ENCODE data around the gene NME8. TPM values are rescaled to one million over a fixed set of nuclear protein-coding genes. Genes with fewer than 3 reads are reported as not detected.
A peak's percentile ranks its signal among the peaks of the same experiment; 100 is the strongest.

NME8 gene
- polyA plus RNA-seq, 2 of the 4 experiments (the other 2 are of a cell fraction): not detected

DNA sequence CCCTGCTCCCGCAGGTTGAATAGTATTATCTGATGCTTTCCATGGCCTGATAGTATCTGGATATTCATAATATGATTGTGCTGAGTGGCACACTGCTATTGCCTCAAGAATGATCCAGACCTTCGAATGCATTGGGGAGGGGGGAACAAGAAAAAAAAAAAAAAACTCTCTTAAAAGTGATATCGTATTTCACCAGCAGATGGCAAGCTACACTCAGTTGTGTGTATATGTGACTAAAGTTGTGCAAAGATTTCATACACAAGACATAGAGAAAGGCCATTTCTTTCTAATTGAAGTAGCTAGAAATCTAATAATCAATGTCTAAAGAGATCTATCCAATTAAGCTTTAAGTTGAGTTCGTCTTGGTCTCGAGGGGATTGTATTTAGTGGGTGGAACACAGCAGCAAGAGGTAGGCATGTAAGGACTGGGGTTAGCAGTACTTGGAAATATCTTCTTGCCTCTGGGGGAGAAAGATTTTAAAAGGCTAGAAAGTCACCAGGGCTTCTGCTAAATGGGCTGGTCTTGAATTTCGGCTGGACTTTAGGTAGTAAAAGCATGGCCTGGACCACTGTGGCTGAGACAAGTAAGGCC lies 52.9 kb downstream of the NME8 start (continued):
- TF ChIP-seq, protein P1, sequence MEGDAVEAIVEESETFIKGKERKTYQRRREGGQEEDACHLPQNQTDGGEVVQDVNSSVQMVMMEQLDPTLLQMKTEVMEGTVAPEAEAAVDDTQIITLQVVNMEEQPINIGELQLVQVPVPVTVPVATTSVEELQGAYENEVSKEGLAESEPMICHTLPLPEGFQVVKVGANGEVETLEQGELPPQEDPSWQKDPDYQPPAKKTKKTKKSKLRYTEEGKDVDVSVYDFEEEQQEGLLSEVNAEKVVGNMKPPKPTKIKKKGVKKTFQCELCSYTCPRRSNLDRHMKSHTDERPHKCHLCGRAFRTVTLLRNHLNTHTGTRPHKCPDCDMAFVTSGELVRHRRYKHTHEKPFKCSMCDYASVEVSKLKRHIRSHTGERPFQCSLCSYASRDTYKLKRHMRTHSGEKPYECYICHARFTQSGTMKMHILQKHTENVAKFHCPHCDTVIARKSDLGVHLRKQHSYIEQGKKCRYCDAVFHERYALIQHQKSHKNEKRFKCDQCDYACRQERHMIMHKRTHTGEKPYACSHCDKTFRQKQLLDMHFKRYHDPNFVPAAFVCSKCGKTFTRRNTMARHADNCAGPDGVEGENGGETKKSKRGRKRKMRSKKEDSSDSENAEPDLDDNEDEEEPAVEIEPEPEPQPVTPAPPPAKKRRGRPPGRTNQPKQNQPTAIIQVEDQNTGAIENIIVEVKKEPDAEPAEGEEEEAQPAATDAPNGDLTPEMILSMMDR (IDR thresholded peaks at IDR 0.05): peak; percentile 88
- TF ChIP-seq, protein P2, sequence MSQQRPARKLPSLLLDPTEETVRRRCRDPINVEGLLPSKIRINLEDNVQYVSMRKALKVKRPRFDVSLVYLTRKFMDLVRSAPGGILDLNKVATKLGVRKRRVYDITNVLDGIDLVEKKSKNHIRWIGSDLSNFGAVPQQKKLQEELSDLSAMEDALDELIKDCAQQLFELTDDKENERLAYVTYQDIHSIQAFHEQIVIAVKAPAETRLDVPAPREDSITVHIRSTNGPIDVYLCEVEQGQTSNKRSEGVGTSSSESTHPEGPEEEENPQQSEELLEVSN (IDR thresholded peaks at IDR 0.05; ENCODE audit: borderline replicate concordance, low read depth): no peak
- TF ChIP-seq CHD2 (IDR thresholded peaks at IDR 0.05; ENCODE audit: low read length, partially characterized antibody): no peak
- TF ChIP-seq KDM5A (IDR thresholded peaks at IDR 0.05): peak; percentile 35; the same call in 1 of the 2 replicates
- TF ChIP-seq, protein P3, sequence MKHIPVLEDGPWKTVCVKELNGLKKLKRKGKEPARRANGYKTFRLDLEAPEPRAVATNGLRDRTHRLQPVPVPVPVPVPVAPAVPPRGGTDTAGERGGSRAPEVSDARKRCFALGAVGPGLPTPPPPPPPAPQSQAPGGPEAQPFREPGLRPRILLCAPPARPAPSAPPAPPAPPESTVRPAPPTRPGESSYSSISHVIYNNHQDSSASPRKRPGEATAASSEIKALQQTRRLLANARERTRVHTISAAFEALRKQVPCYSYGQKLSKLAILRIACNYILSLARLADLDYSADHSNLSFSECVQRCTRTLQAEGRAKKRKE (CRISPR knock-in tag; IDR thresholded peaks at IDR 0.05; ENCODE audit: low read depth): no peak
- TF ChIP-seq ZSCAN20 (CRISPR knock-in tag; IDR thresholded peaks at IDR 0.05): no peak

DNA sequence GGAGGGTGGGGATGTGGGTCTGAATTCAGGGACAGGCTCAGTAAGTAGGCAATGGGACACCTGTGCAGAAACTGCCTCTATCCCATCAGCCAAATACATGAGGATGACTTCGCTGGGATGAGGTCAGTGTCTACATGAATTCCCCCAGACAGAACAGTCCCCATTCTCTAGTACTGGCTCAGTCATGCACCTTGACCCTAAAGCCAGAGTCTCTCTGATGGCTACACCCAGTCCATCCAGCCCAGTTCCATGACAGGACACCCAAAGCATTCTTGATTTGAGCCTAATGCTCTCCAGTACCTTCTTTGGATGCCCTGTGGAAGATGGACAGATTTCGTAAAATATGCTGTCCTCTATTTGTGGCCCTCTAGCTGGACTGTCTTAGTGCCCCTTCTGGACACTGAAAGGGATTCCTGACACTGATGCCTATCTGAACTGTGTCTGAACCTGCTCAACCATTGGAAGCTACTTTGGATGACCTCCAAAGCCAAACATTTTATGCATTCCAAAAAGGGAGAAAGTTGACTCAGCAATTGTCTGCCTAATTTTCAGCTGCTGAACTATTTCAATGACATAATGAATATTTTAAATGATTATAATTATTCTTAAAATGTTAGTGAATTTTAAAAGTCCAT lies 53.6 kb downstream of the NME8 start:
- WGBS (ENCODE audit: missing lambda C conversion rate): 5% methylated on average over 2 of the region's 2 CpGs
- Histone ChIP-seq H3K27ac (peak overlapping the region; percentile 87 to 96), H3K4me2 (peak overlapping the region; percentile 89), H3K9me3 (no peaks in the 10 kb centered on the region), H3K4me3 (no peak overlapping the region), H3K4me1 (peaks cover 49% of the 10 kb centered on the region)
- ChIA-PET POLR2A (interaction anchor here (0.5 to 2.0 kb wide), 4 partner anchors 14 to 409 kb away, joined by 3 to 11 read pairs (median 6); partner anchors contain the start of genes EPDR1, SFRP4 and STARD3NL), CTCF (interaction anchor here (0.6 to 11.8 kb wide), 35 partner anchors 11 to 475 kb away, joined by 3 to 159 read pairs (median 4); partner anchors contain the start of genes EPDR1 and SFRP4)
- ATAC-seq (peak; percentile 72 to 87), FAIRE-seq (peak; percentile 88), DNase-seq (ENCODE audit: low read depth in 1 of 2, low spot score in 1 of 2) (peak in 1 of 2 experiments; percentile 82)
- TF ChIP-seq ZC3H11A (IDR thresholded peaks at IDR 0.05) (no peak), FOXS1 (CRISPR knock-in tag; IDR thresholded peaks at IDR 0.05) (no peak), SREBF2 (IDR thresholded peaks at IDR 0.05) (no peak), POLR2AphosphoS2 (conservative IDR thresholded peaks at IDR 0.05; ENCODE audit: low read length) (no peak), CBX8 (IDR thresholded peaks at IDR 0.05) (no peak), CHD4 (IDR thresholded peaks at IDR 0.05; ENCODE audit: borderline replicate concordance) (no peak), KDM1A (IDR thresholded peaks at IDR 0.05; ENCODE audit: low read depth) (no peak), KDM5A (IDR thresholded peaks at IDR 0.05) (no peak), RFX5 (IDR thresholded peaks at IDR 0.05) (no peak), RCOR1 (IDR thresholded peaks at IDR 0.05; ENCODE audit: low read depth, low read length) (no peak), SMC3 (IDR thresholded peaks at IDR 0.05) (no peak), FOSB (CRISPR knock-in tag; IDR thresholded peaks at IDR 0.05) (no peak), RARB (CRISPR knock-in tag; IDR thresholded peaks at IDR 0.05) (peak; percentile 97), RAD21 (conservative IDR thresholded peaks at IDR 0.05 in 1 of 2, IDR thresholded peaks at IDR 0.05 in 1 of 2) (no peak; a peak in 1 of 5 replicates), ZNF302 (CRISPR knock-in tag; IDR thresholded peaks at IDR 0.05) (no peak), FOSL2 (IDR thresholded peaks at IDR 0.05) (0 out of 2 replicates have a peak, but pooled peaks have one; percentile 14), FOSL2 (CRISPR knock-in tag; IDR thresholded peaks at IDR 0.05) (peak; percentile 80), CHD2 (IDR thresholded peaks at IDR 0.05; ENCODE audit: low read length, partially characterized antibody) (no peak), HEYL (CRISPR knock-in tag; IDR thresholded peaks at IDR 0.05) (no peak), HOXA7 (CRISPR knock-in tag; IDR thresholded peaks at IDR 0.05) (no peak), ZSCAN20 (CRISPR knock-in tag; IDR thresholded peaks at IDR 0.05) (no peak), MYC (IDR thresholded peaks at IDR 0.05; ENCODE audit: borderline replicate concordance, low read length) (no peak), NFE2L2 (conservative IDR thresholded peaks at IDR 0.05; ENCODE audit: low read length) (peak; percentile 97), JUN (IDR thresholded peaks at IDR 0.05) (0 out of 5 replicates have a peak, but pooled peaks of 1 of the 2 experiments have one; percentile 18)
- TF ChIP-seq, protein P4, sequence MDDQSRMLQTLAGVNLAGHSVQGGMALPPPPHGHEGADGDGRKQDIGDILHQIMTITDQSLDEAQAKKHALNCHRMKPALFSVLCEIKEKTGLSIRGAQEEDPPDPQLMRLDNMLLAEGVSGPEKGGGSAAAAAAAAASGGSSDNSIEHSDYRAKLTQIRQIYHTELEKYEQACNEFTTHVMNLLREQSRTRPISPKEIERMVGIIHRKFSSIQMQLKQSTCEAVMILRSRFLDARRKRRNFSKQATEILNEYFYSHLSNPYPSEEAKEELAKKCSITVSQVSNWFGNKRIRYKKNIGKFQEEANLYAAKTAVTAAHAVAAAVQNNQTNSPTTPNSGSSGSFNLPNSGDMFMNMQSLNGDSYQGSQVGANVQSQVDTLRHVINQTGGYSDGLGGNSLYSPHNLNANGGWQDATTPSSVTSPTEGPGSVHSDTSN (IDR thresholded peaks at IDR 0.05): no peak
- TF ChIP-seq, protein P5, sequence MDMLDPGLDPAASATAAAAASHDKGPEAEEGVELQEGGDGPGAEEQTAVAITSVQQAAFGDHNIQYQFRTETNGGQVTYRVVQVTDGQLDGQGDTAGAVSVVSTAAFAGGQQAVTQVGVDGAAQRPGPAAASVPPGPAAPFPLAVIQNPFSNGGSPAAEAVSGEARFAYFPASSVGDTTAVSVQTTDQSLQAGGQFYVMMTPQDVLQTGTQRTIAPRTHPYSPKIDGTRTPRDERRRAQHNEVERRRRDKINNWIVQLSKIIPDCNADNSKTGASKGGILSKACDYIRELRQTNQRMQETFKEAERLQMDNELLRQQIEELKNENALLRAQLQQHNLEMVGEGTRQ (IDR thresholded peaks at IDR 0.05): no peak
- TF ChIP-seq, protein P6, sequence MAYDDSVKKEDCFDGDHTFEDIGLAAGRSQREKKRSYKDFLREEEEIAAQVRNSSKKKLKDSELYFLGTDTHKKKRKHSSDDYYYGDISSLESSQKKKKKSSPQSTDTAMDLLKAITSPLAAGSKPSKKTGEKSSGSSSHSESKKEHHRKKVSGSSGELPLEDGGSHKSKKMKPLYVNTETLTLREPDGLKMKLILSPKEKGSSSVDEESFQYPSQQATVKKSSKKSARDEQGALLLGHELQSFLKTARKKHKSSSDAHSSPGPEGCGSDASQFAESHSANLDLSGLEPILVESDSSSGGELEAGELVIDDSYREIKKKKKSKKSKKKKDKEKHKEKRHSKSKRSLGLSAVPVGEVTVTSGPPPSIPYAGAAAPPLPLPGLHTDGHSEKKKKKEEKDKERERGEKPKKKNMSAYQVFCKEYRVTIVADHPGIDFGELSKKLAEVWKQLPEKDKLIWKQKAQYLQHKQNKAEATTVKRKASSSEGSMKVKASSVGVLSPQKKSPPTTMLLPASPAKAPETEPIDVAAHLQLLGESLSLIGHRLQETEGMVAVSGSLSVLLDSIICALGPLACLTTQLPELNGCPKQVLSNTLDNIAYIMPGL (CRISPR knock-in tag; IDR thresholded peaks at IDR 0.05; ENCODE audit: borderline replicate concordance): no peak
- TF ChIP-seq, protein P7, sequence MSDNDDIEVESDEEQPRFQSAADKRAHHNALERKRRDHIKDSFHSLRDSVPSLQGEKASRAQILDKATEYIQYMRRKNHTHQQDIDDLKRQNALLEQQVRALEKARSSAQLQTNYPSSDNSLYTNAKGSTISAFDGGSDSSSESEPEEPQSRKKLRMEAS (IDR thresholded peaks at IDR 0.05): peak; percentile 26; the same call in 1 of the 2 replicates
